GM18907 (cell line): ENCODE results near the gene ZNF280B.
A peak's percentile ranks its signal among the peaks of the same experiment; 100 is the strongest.

Source experiments
- ATAC-seq: cut with Tn5 transposase; IDR thresholded peaks from one replicate; pipeline ENCODE4 v1.9.1; 2021; ENCODE audit warnings: mild to moderate bottlenecking, moderate library complexity; ENCODE audit not compliant: unreplicated experiment

ZNF280B gene

DNA sequence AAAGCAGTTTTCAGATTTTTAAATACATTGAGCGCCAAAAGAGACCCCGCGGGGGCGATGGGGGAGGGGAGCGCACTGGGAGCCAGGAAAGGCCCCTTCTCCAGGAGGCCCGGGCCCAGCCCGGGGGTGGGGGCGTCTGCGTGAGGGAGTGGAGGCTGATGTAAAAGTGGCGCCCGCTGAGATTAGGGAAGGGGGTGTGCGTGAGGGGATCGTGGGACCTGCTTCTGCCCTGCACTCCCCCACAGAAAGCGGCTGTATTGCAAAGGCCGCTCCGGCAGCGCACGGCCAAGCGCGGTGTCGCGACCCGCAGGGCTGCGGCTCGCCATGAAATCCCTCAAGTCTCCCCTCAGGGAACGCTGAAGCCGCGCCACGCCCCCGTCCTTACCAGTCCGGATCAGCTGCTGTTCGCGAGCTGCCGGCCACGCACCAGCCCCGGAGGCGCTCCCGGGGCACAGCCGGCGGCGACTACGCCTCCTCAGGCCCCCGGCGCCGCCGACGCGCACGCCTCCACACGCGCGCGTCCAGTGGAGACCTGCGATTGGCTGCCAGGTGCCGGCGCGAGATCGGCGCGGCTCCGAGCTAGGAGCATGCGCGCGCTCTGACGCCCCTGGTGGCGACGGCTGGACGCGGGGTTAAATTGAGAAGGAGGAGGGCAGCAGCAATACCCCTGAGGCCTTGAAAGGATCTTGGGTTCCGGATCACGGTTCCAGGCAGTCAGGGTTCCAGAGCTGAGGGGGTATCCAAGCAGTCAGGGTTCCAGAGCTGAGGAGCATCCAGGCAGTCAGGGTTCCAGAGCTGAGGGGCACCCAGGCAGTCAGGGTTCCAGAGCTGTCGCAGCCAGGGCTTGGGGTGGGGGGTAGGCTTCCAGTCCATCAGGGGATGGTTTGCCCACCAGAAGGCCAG, at the start of gene ZNF280B:
ZNF280B (minus strand) TSS at position 469 of the 903 bp plus-strand sequence. CDS start 19,344 bp downstream, outside the sequence.
- ATAC-seq: peak; percentile 89

DNA sequence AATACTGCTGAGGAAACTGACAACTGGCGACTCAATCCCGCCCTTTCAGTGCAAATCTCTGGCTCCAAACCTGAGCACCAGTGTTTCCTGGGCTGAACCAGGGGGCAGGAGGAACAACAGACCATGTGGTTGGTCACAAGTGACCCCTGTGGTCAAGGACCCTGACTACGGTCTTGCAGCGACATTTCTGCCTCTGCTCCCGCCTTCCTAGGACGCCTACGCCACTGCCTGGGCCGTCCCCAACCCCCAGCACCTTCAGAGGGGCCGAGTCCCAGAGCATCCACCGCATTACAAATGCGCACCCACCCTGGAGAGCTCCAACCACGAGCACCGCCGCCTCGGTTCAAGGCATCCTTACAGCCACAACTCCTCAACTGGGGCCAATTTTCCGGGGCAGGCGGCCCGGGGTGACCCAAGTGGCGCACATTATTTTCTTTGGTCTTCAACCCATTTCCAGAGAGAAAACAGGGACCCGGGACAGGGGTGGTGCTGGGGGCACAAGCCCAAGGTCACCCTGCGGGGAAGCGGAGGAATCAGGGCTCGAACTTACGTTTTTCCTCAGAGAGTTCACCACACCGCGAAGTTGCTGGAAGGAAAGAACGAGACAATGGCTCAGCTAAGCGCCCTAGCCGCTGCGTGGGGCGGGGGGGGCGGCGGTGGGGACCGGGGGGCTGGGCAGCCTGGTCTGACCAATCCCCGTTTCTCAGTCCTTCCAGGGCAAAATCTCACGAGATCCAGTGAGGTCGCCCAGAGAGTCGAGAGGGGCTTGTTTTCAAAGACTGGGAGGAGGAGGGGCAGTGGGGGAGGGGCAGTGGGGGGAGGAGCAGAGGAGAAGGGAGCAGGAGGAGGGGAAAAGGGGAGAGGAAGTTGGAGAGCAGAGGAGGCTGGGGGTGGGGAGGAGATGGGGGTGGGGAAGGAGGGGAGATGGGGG, 48.7 kb upstream of the ZNF280B start:
- no peak for ATAC-seq

GRCh38 chr22:22556578-22556977, 48.0 kb upstream of the ZNF280B start:
- ATAC-seq: no peak

DNA sequence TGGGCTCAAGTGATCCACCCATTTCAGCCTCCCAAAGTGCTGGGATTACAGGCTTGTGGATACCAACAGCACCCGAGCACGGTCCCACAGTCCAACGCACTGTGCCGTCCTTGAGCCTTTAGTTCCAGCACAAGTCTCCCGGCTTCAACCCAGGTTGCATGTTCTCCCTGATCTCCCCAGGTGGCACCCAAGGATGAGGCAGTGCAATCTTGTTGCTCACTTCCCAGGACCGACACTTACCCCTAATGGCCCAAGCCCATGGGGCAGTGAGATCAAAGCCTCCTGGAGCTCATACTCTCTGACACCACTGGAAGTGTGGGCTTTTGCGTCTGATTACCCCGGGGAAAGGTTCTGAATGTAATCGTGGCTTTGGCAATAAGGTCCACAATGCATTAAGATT, 47.1 kb upstream of the ZNF280B start:
- no peak for ATAC-seq

DNA sequence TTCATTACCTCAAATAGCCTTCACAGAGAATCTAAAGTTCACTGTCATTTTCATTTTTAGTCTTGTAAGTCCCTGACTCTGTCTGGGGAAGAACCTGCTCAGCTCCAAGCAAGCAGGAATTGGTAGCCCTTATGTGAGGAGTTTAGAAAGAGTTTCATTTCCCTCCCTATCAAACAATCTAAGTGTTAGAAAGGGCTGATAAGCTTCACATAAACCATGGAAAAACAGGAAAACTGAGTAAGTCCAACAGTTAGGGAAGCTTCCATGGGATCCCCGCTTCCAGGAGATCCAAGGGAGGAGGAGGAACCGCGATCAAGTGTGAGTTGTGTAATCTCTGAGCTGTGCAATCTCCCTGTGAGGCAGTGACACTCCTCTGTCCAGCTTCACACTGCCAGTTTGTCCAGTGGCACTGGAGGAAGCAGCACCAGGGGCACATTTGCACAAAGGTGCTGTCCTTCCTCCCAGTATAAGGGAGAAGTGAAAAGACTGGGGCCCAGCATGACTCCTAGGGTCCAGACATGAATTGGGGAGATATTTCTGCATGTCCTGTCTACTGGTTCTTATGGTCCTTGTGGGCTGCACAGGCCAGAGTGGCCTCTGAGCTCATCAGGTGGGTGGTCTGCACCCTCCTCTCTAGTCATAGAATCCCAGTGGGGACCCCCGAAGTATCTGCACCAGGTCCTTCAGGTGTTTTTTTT, 46.2 kb upstream of the ZNF280B start:
- ATAC-seq: no peak

DNA sequence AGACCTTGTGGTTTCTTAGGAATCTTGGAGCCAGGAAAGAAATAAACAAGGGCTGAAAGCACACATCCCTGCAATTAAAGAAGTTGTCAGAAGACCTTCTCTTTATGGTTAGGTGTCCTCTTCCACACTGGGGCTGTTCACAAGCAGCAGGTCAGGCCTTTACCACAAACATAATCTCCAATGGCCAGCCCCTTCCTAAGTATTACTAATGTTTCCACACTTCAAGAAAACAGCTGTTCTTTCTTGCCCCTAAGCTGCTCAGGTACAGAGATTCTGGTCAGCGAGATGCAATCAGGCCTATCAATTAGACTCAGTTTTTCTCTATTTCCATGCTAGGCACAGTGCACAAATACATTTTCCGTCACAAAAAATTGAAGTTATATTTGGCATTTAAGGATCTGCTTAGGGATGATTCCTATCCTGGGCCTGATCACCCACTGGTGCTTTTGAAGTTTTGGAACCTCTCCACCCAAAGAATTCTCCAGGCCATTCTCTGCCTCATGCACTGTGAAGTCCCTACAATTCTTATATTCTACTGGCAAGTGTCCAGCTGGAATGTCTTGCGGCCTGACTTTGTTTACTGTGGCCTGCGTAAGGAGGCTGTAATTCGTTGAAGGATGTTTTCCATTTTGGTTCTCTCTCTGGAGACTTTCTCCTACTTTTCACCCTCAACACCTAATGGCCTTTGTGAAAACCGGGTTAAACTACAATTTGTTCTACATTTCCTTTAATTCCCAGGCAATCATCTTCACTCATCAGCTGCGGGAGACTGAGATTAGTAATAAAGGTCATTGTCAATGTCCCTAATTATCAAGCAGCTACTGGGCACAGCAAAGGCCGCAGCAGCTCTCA, 45.4 kb upstream of the ZNF280B start:
- ATAC-seq: no peak

DNA sequence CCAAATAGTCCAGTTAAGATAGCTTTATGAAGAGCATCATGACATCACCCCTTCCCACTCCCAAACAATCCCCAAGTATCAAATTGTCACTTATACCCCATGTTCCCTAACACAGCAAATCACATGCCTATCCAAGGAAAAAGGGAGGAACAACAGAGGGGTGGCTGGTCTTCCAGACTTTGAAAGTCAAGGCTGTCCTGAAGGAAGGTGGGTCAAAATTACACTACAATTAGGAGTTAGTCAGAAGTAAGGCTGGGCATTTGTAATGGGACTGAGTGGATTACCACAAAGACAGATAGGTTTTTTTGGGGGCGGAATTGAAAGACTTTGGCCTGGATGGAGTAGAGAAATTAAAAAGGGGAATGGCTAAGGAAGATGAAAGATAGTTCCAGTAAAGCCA, 44.6 kb upstream of the ZNF280B start:
- no peak for ATAC-seq

GRCh38 chr22:22552630-22553029, 44.1 kb upstream of the ZNF280B start:
- no peak for ATAC-seq

DNA sequence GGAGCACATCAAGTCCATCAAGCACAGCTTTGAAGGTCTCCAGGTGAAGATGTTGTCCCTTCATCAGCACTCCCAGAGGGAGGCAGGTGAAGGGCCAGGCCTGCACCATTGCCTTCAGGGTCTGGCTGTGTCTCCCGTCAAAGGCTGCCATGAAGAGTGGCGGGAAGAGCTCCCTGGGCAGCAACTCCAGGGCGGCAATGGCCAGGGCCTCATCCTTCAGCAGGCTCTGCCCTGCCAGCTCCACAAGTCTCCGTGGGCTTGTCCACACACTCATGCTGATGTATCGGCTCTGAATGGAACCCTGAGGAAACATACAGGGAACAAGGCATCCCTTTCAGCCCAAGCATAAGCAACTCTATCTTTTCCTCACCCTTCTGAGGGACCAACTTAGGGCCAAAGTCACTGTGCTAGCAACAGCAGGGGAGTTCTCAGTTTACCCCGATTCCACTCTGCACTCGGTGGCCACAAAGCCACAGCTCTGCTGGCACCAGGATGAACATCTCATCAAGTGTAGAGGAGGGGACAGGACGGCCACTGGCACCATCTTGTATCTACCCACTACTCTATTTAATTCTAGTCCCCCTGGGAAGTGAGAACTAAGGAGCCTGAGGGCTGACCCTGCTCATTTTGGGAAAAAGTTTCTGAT, 42.4 kb upstream of the ZNF280B start:
- no peak for ATAC-seq

DNA sequence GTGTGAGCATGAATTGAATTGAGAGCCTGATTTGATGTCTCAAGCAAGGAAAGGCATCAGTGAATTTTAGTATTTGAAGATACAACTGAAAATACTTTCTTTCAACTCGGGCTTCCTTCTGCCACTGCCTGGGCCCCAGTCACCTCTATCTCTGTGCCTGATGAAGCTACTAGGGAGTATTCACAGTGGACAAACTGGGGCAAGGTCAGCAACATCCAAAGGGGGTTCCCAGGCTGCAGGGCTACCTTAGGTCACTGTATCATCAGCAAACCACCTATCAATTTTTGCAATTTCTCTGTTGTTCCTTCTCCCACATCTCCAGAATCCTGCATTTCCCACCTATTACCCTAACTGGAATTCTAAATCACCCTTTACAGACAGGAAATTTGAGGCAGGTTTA, 40.4 kb upstream of the ZNF280B start:
- no peak for ATAC-seq

GRCh38 chr22:22548317-22548716, 39.8 kb upstream of the ZNF280B start:
- no peak for ATAC-seq

DNA sequence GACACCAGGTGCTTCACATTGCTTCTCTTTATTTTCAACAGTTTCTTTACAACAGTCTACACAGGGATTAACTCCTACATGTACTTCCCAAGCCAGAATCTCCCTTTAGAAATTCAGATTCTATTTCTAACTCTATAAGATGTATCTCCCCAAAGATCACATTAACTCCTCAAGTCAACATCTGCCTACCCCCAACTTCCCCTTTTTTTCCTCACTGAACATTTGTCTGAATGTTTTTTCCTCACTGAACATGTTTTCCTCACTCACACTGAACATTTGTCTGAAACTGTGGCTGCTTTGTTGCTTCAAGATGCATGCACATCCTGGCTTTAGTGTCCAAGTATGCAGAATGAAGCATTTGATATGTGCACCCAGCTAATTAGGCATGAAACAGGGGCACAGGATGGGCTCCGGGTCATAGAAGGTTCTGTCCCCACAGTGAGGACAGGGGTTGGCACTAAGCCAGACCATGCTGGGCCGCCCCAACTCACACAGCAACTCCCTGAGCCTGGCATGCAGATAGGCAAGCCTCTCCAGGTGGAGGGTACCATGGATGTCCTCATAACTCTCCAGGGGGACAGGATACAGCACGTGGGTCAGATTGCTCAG, 39.3 kb upstream of the ZNF280B start:
- no peak for ATAC-seq

- ATAC-seq: no peak
Measured at GRCh38 chr22:22547226-22547625, 38.7 kb upstream of the ZNF280B start.

GRCh38 chr22:22546490-22546889, 37.9 kb upstream of the ZNF280B start:
- no peak for ATAC-seq

- ATAC-seq: no peak
Measured at GRCh38 chr22:22545084-22545483, 36.5 kb upstream of the ZNF280B start.

GRCh38 chr22:22538226-22538989, 29.9 kb upstream of the ZNF280B start:
- ATAC-seq: no peak

DNA sequence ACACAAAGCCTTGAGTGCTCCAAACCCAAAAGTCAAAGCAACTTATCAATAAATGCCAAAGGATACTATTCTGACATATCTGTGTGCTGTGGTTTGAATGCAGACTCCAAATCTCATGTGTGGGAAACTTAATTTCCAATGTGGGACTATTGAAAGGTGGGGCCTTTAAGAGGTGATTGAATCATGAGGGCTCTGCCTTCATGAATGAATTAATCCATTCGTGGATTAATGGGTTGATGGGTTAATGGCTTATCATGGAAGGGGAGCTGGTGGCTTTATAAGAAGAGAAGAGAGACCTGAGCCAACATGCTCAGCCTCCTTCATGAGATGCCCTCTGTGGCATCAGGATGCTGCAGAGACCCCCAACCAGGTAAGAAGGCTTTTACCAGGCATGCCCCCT, 28.4 kb upstream of the ZNF280B start:
- no peak for ATAC-seq

DNA sequence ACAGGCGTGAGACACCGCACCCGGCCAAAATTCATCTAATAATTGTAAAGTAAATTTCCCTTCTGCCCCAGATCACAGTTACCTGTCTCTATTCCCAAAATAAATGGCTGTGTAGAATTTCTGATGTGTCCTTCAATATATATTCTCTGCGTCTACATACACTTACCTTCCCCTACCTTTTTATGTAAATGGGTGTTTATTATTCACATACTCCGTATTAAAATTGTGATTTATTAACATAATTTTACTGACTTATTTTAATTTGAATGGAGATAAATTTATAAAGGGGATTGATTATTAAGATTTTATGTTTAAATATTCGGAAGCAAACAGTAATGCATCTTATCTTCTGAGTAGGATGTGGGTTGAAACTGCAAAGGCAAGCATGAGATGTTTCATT, 28.0 kb upstream of the ZNF280B start:
- ATAC-seq: no peak

GRCh38 chr22:22535662-22536061, 27.1 kb upstream of the ZNF280B start:
- no peak for ATAC-seq
